Parathyroid adenoma (tissue), 2 donors: ENCODE measurements around the gene PPP1R13B.
A peak's percentile ranks its signal among the peaks of the same experiment; 100 is the strongest.

ENCODE experiments used
- H2AFZ ChIP-seq: fragments of 300-600 bp; sonication (generic); one replicate; pipeline ENCODE4 v1.7.0; 2017; ENCODE audit warnings: antibody characterized with exemption, mild to moderate bottlenecking
- H3K27ac ChIP-seq: fragments of 300-600 bp; sonication (generic); one replicate; pipeline ENCODE4 v1.7.0; 2017
- H3K27me3 ChIP-seq: fragments of 300-600 bp; sonication (generic); one replicate; pipeline ENCODE4 v1.7.0; 2017; ENCODE audit warnings: low read length; ENCODE audit not compliant: control insufficient read depth, insufficient read depth
- H3K36me3 ChIP-seq: fragments of 300-600 bp; sonication (generic); one replicate; pipeline ENCODE4 v1.7.0; 2017; ENCODE audit warnings: low read length; ENCODE audit not compliant: control insufficient read depth, insufficient read depth
- H3K4me1 ChIP-seq: fragments of 300-600 bp; sonication (generic); one replicate; pipeline ENCODE4 v1.7.0; 2017; ENCODE audit warnings: control low read depth
- H3K4me2 ChIP-seq: fragments of 300-600 bp; sonication (generic); one replicate; pipeline ENCODE4 v1.7.0; 2017; ENCODE audit warnings: low read length
- H3K4me3 ChIP-seq: fragments of 300-600 bp; sonication (generic); one replicate; pipeline ENCODE4 v1.7.0; 2017; ENCODE audit warnings: low read depth, low read length
- H3K79me2 ChIP-seq: fragments of 300-600 bp; sonication (generic); one replicate; pipeline ENCODE4 v1.7.0; 2017; ENCODE audit warnings: control low read depth
- H3K9ac ChIP-seq: fragments of 300-600 bp; sonication (generic); one replicate; pipeline ENCODE4 v1.7.0; 2017; ENCODE audit warnings: mild to moderate bottlenecking
- H3K9me3 ChIP-seq: fragments of 300-600 bp; sonication (generic); one replicate; pipeline ENCODE4 v1.7.0; 2017; ENCODE audit warnings: low read length; ENCODE audit not compliant: control insufficient read depth
- CTCF ChIP-seq: fragments of 300-600 bp; sonication (generic); IDR thresholded peaks from one replicate; pipeline ENCODE4 v1.7.0; 2017; ENCODE audit warnings: antibody characterized with exemption, mild to moderate bottlenecking
- donor health status: primary hyperparathyroidism.

Gene PPP1R13B

GRCh38 chr14:103885509-103885932, 38.1 kb upstream of the PPP1R13B start:
- H3K9me3 ChIP-seq, result no peaks in the 10 kb centered on the region
- no peak overlapping the region for H3K4me2 ChIP-seq
- H3K9ac ChIP-seq, result no peak overlapping the region
- no peaks in the 10 kb centered on the region for H3K36me3 ChIP-seq
- no peaks in the 10 kb centered on the region for H3K79me2 ChIP-seq
- peak overlapping the region; percentile 96 for H2AFZ ChIP-seq
- no peak overlapping the region for H3K4me3 ChIP-seq
- no peaks in the 10 kb centered on the region for H3K27me3 ChIP-seq
- H3K4me1 ChIP-seq, result peaks cover 44% of the 10 kb centered on the region
- no peak for TF ChIP-seq CTCF
- peak overlapping the region; percentile 76 for H3K27ac ChIP-seq

GRCh38 chr14:103884854-103885253, 37.5 kb upstream of the PPP1R13B start:
- no peaks in the 10 kb centered on the region for H3K27me3 ChIP-seq
- no peaks in the 10 kb centered on the region for H3K36me3 ChIP-seq
- no peak overlapping the region for H3K4me3 ChIP-seq
- H3K9me3 ChIP-seq, result no peaks in the 10 kb centered on the region
- no peak overlapping the region for H3K9ac ChIP-seq
- no peak for TF ChIP-seq CTCF
- H3K79me2 ChIP-seq, result no peaks in the 10 kb centered on the region
- no peak overlapping the region for H3K4me2 ChIP-seq
- H2AFZ ChIP-seq, result no peak overlapping the region
- peaks cover 51% of the 10 kb centered on the region for H3K4me1 ChIP-seq
- no peak overlapping the region for H3K27ac ChIP-seq

DNA sequence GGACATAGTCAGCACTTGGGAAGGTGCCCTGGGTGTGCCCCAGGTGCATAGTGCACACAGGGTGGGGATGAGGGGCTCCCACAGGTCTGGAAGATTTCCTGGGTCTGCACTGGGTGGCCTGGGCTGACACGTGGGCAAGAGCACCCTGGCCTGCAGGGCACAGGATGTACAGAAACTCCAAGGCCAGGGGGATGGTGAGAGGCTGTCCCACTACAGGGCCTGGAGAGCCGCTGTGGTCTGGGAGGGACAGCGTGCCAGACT, 35.8 kb upstream of the PPP1R13B start:
- no peak overlapping the region for H3K9ac ChIP-seq
- H3K27ac ChIP-seq, result no peak overlapping the region
- no peaks in the 10 kb centered on the region for H3K9me3 ChIP-seq
- no peak for TF ChIP-seq CTCF
- peaks cover 57% of the 10 kb centered on the region for H3K4me1 ChIP-seq
- H3K27me3 ChIP-seq, result no peaks in the 10 kb centered on the region
- peak overlapping the region; percentile 34 for H2AFZ ChIP-seq
- H3K4me2 ChIP-seq, result no peak overlapping the region
- no peaks in the 10 kb centered on the region for H3K79me2 ChIP-seq
- H3K4me3 ChIP-seq, result no peak overlapping the region
- H3K36me3 ChIP-seq, result no peaks in the 10 kb centered on the region

- no peaks in the 10 kb centered on the region for H3K36me3 ChIP-seq
- H3K4me2 ChIP-seq, result no peak overlapping the region
- H3K4me3 ChIP-seq, result no peak overlapping the region
- H3K27me3 ChIP-seq, result no peaks in the 10 kb centered on the region
- no peak for TF ChIP-seq CTCF
- H2AFZ ChIP-seq, result peak overlapping the region; percentile 34
- H3K9ac ChIP-seq, result no peak overlapping the region
- H3K4me1 ChIP-seq, result peaks cover 57% of the 10 kb centered on the region
- H3K27ac ChIP-seq, result peak overlapping the region; percentile 94
- no peaks in the 10 kb centered on the region for H3K9me3 ChIP-seq
- no peaks in the 10 kb centered on the region for H3K79me2 ChIP-seq
These were observed 35.3 kb upstream of the PPP1R13B start for GRCh38 chr14:103882503-103883262.
